HG02759 (cell line): ENCODE measurements around the gene TMCC2.
A peak's percentile ranks its signal among the peaks of the same experiment; 100 is the strongest.
"Not testable (repeated sequence)": the region's sequence is repeated elsewhere in the genome, so short reads cannot be mapped to it uniquely, and the experiment has no call there.

ENCODE experiments used
- ATAC-seq: cut with Tn5 transposase; IDR thresholded peaks from one replicate; pipeline ENCODE4 v1.9.1; 2021; ENCODE audit warnings: mild to moderate bottlenecking, moderate library complexity; ENCODE audit not compliant: unreplicated experiment

TMCC2 gene

GRCh38 chr1:205275916-205276688, 48.4 kb downstream of the TMCC2 start:
- ATAC-seq = no peak

- no peak for ATAC-seq
These were observed 48.9 kb downstream of the TMCC2 start for GRCh38 chr1:205276689-205277065.

- no peak for ATAC-seq
These were observed 52.2 kb downstream of the TMCC2 start for GRCh38 chr1:205279986-205280385.

- not testable (repeated sequence) for ATAC-seq
These were observed 53.1 kb downstream of the TMCC2 start for GRCh38 chr1:205280666-205281395.

GRCh38 chr1:205283270-205284147, 55.8 kb downstream of the TMCC2 start:
- no peak for ATAC-seq

- no peak for ATAC-seq
These were observed 56.8 kb downstream of the TMCC2 start for GRCh38 chr1:205284420-205285144.

- ATAC-seq = peak; percentile 32
These were observed 57.8 kb downstream of the TMCC2 start for GRCh38 chr1:205285381-205286101.

GRCh38 chr1:205286335-205286950, 58.7 kb downstream of the TMCC2 start:
- ATAC-seq = peak; percentile 36

- ATAC-seq = no peak
These were observed 59.3 kb downstream of the TMCC2 start for GRCh38 chr1:205287076-205287475.

- peak; percentile 85 for ATAC-seq
These were observed 60.2 kb downstream of the TMCC2 start for GRCh38 chr1:205287767-205288559.

- no peak for ATAC-seq
These were observed 63.9 kb downstream of the TMCC2 start for GRCh38 chr1:205291596-205291995.

- no peak for ATAC-seq
These were observed 65.8 kb downstream of the TMCC2 start for GRCh38 chr1:205293350-205294074.

GRCh38 chr1:205294175-205294917, 66.6 kb downstream of the TMCC2 start:
- no peak for ATAC-seq

- no peak for ATAC-seq
These were observed 67.2 kb downstream of the TMCC2 start for GRCh38 chr1:205294934-205295333.

- ATAC-seq = no peak
These were observed 68.4 kb downstream of the TMCC2 start for GRCh38 chr1:205296154-205296553.

- ATAC-seq = not testable (repeated sequence)
These were observed 69.9 kb downstream of the TMCC2 start for GRCh38 chr1:205297546-205298177.
